ENCODE results near the gene AKAIN1. TPM values are rescaled to one million over a fixed set of nuclear protein-coding genes. Genes with fewer than 3 reads are reported as not detected.

The AKAIN1 gene
- total RNA-seq, 2 donors from 2014 or later: 3.1 TPM; not detected in 1

GRCh38 chr18:5237723-5238370, 40.8 kb upstream of the AKAIN1 start:
- no peaks in the 10 kb centered on the region for H3K9me3 ChIP-seq
- TF ChIP-seq POLR2A (IDR thresholded peaks at IDR 0.05): peak; percentile 51 to 83 (median 80)
- peak in 6 of 7 experiments; percentile 14 to 58 (median 36) for TF ChIP-seq CTCF (IDR thresholded peaks at IDR 0.05)
- peak overlapping the region; percentile 41 to 84 for H3K4me3 ChIP-seq
- WGBS, 2 donors: 1% methylated on average over 33 to 70 of the region's 71 CpGs
- intact Hi-C loops (cut with DNase I): no loop called here
- peak overlapping the region; percentile 97 to 99 (median 98) for H3K27ac ChIP-seq
- ATAC-seq (peak; percentile 95), DNase-seq (peak; percentile 83 to 86 (median 86))
- H3K27me3 ChIP-seq: no peaks in the 10 kb centered on the region
- H3K4me1 ChIP-seq: peaks cover 32% of the 10 kb centered on the region
- peaks cover 3 to 6% of the 10 kb centered on the region in 2 donors for H3K36me3 ChIP-seq (replicated peaks in 1 of 2; ENCODE audit: insufficient read depth in 1 of 2, low read depth in 2 of 2)

DNA sequence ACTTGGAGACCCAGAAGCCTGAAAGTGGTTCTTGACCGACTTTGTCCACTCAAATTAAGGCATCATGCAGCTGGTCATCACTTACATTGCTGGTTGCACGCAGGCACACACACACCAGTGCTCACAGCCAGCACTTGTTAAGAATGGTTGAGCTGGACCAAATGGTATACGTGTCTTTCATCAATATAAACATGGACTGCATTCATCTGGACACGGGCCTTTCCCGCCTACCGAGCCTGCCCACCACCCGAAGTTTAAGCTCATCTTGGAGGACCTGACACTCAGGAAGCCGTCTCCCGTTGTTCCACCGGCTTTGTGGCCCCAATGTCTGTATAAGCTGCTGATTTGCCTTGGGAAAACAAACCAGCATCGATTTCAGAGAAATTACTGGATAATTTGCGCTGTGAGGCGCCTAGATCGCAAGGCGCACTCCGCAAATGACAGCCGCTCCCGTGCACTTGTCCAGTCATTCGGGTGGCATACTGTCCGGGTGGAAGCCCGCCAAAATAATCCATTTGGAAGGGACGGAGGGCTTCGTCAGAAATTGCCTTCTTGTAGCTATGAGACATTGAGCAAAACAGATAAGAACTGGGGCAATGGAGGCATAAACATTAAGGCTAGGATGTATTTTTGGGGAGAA, 40.1 kb upstream of the AKAIN1 start:
- peak; percentile 48 for ATAC-seq
- peaks cover 32% of the 10 kb centered on the region for H3K4me1 ChIP-seq

DNA sequence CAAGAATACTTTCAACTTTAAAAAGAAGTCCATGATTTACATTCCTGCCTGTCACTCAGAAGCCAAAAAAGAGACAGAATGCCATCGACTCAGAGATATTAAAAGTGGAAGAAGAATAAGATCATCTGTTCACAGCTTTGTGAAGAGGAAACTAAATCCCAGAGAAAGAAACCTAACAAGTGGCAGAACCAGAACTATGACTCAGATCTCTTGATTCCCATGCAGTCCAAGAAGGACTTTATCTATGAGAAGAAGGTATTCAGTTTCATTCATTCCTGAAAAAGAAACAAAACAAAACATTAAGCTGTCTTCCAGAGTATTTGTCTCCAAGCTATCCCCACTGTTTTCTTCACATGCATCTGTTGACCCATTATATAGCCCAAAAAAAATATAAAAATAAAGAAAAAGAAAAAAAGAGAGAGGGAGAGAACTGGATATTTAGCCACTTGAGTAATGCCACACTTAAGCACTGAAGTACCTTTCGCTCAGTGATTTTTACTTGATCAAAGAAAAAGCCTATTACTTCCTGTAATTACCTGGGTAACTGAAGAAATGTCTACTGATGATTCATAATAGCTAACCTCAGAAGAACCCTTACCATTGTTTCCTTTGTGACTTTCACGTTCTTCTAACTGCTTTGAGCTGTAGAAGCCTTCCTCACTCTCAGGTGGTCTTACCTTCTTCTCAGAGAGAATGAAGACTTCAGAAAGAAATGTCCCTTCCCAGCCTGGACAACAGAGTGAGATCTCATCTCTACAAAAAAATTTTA, 17.7 kb upstream of the AKAIN1 start:
- H3K4me3 ChIP-seq: no peak overlapping the region
- WGBS, 2 donors: 67 to 71% methylated on average over 3 of the region's 3 CpGs
- ATAC-seq: no peak
- no peaks in the 10 kb centered on the region for H3K36me3 ChIP-seq (replicated peaks in 1 of 2; ENCODE audit: insufficient read depth in 1 of 2, low read depth in 2 of 2)
- intact Hi-C loops (cut with DNase I): no loop called here
- no peaks in the 10 kb centered on the region for H3K27me3 ChIP-seq
- no peak for TF ChIP-seq POLR2A (IDR thresholded peaks at IDR 0.05)
- no peaks in the 10 kb centered on the region for H3K9me3 ChIP-seq
- no peaks in the 10 kb centered on the region for H3K4me1 ChIP-seq
- DNase-seq: no peak
- H3K27ac ChIP-seq: no peak overlapping the region

More for the DNA sequence above, 40.1 kb upstream of the AKAIN1 start:
- TF ChIP-seq CTCF (IDR thresholded peaks at IDR 0.05) (no peak), POLR2A (IDR thresholded peaks at IDR 0.05) (no peak)
- Histone ChIP-seq H3K4me3 (peak overlapping the region; percentile 41 to 84), H3K36me3 (replicated peaks in 1 of 2; ENCODE audit: insufficient read depth in 1 of 2, low read depth in 2 of 2) (peaks cover 2 to 3% of the 10 kb centered on the region in 2 donors), H3K9me3 (no peaks in the 10 kb centered on the region), H3K27me3 (no peaks in the 10 kb centered on the region), H3K27ac (peak overlapping the region; percentile 97 to 99 (median 98))
- peak in 1 of 4 donors; percentile 12 for DNase-seq
- WGBS, 2 donors: 2 to 5% methylated on average over 16 to 23 of the region's 23 CpGs
- intact Hi-C loops (cut with DNase I): no loop called here

DNA sequence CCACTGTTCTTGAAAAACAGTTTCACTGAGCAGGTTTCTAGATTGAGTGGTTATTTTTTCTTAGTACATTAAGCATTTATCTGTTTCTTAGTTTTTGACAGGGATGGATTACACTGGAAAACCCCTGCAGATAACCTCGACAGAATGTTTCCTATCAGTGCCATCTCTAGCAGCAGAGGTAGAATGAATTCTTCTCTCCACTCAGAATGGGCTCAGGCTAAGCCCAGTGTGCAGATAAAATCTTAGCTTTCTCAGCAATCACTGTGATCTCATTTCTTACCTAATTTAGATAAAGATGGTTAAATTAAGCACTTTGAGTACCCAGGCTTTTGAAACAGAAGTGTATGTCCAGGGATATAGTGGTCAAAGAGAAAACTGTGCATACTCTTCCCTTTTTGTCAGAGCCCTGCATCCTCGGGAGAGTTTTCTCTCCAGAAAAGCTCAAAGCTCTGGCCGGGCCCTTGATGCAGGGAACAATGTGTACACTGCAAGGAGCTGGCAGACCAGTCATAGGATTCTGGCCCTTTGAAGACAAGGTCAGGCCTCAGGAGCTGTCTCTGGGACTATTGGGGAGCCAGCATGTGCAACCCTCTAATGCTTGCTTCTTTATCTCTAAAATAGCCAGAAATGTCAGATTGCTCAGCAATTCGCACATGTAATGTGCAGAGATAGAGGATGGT, 10.6 kb upstream of the AKAIN1 start:
- 21 to 35% methylated on average over 4 of the region's 4 CpGs for WGBS, 2 donors
- ATAC-seq: no peak

More for the DNA sequence above, 10.6 kb upstream of the AKAIN1 start:
- Histone ChIP-seq H3K4me3 (no peak overlapping the region), H3K27ac (no peak overlapping the region), H3K27me3 (no peaks in the 10 kb centered on the region), H3K4me1 (no peaks in the 10 kb centered on the region), H3K9me3 (no peaks in the 10 kb centered on the region), H3K36me3 (replicated peaks in 1 of 2; ENCODE audit: insufficient read depth in 1 of 2, low read depth in 2 of 2) (no peaks in the 10 kb centered on the region)
- intact Hi-C loops (cut with DNase I): no loop called here
- TF ChIP-seq POLR2A (IDR thresholded peaks at IDR 0.05) (no peak), CTCF (IDR thresholded peaks at IDR 0.05) (no peak)
- DNase-seq: no peak

Measured in body of pancreas (tissue), 4 donors.